GM18517 (cell line): Measurements from ENCODE around the gene PANK2.
"Not testable (repeated sequence)": the region's sequence is repeated elsewhere in the genome, so short reads cannot be mapped to it uniquely, and the experiment has no call there.

Source experiments
- ATAC-seq: cut with Tn5 transposase; IDR thresholded peaks from one replicate; pipeline ENCODE4 v1.9.1; 2021; ENCODE audit warnings: mild to moderate bottlenecking, moderate library complexity; ENCODE audit not compliant: unreplicated experiment

The PANK2 gene

DNA sequence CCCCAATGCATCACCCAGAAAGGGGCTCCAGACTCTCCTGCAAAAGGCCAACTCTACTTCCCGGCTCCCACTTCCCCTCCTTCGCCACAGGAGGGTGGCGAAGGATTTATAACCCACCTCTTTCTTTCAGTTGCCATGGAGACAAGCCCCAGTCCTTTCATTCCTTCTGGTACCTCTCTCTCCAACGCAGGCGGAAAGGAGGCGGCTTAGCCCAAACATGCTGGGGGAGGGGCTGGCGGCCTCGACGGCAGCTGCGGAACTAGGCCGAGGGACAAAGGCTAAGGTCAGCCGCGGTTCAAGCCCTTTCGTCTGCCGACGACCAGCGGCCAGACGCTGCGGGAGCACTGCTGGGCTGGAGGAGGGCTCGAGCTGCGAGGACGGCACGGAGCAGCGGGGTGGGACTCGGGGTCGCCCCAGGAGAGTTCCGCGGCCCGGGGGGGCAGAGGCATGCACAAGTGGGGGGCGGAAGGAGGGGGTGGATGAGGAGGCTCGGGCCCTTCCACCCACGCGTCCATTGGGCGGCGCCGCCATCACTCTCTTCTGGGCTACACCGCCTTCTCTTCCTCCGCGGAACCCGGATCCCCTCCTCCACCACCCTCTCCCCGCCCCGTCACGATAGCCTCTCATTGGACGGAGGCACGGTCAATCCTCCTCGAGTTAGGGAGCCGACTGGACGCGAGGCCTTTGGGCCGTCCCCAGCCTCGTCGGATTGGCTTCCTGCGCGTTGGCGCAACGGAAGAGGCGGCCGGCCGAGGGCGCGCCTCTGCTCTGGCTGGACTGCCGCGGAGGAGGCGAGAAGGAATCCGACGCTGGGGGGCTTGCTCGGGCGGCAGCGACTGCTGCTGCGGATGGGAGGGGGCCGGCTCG lies at the start of gene PANK2:
Gene PANK2 (plus strand): TSS at position 766 of the 867 bp plus-strand sequence.
- ATAC-seq, result peak; percentile 91

DNA sequence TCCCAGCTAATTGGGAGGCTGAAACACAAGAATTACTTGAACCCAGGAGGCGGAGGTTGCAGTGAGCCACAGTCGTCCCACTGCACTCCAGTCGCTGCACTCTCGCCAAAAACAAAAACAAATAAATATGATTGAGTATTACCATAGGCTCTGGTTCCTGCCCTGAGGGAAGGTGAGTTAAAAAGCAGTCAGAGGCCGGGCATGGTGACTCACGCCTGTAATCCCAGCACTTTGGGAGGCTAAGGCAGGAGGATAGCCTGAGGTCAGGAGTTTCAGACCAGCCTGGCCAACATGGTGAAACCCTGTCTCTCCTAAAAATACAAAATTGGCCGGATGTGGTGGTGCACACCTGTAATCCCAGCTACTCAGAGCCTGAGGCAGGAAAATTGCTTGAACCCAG lies 49.0 kb upstream of the PANK2 start:
- ATAC-seq, result not testable (repeated sequence)

DNA sequence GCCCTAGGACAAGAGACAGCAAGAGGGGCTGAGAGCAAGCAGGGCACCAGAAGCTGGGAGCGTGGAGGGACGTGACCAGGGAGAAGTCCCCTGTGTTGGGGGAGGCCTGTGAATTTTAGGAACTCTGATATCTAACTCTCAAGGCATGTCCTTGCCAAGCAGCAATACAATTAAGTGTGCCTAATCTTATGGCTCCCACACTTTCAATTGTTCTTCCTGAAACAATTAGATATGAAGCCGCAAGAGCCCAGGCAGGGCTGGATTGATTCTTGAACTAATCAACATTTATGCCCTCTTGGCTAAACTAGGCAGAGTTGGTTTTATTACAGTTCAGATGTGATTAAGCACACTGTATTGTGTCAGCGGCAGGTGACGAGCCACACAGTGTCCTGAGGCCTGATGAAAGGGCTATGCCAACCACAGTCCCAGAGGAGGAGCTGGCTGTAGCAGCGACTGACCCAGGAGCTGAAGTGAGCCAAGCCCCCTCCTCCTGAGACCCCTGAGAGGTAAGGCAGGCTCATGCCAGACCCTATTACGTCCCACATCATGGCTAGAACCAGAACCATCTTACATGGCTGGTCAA lies 46.7 kb upstream of the PANK2 start:
- ATAC-seq, result no peak

- ATAC-seq, result no peak
Measured at GRCh38 chr20:3843490-3843889, 45.7 kb upstream of the PANK2 start.

- ATAC-seq, result not testable (repeated sequence)
Measured at GRCh38 chr20:3843990-3844619, 45.1 kb upstream of the PANK2 start.

DNA sequence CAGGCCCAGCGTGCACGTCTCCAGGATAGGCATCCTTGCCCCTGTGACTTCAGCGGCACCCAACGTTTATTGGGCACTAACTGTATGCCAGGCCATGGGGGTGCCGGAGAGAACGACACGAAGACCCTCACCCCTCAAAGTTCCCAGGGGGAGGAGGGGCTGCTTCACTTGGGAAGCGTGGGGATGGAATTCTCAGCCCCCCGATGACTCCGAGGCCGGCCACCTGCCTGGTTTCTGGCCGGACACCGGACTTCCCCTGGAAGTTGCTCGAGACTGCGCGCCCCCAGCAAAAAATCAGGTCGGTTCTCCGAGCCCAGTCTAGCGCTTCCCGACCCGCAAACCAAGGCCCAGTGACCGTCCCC lies 42.8 kb upstream of the PANK2 start:
- ATAC-seq, result no peak

DNA sequence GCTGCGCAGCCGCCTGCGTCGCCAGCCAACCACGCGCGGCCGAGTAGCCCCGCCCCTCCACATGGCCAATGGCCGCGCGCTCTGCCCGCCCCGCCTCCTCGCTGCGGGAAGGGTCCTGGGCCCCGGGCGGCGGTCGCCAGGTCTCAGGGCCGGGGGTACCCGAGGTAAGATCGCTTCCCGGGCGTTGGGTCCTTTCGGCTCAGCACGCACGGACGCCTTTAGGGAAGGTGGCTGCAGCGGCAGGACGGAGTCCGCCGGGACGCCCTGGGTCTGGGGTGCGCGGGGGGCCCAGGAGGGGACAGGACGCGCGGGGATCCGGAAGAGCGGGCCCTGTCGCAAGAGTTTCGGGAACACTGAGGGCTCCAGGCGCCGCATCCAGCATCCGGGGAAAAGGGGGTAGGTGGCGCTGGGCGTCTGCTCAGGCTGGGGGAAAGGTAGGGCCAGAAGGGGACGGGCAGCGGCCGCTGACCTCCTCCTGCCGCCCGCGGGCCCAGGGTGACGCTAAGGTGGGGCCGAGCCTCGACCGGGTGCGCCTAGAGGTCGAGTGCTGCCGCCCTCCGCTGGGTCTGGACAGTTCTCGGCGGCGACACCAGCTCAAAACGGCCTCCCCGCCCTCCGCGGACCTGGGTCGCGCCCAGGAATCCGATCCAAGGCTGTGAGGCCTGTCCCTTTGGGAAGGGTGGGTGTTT lies 42.3 kb upstream of the PANK2 start, which contains the start of gene MAVS:
Gene MAVS (plus strand): TSS at position 95 of the 689 bp plus-strand sequence. CDS start 7,791 bp downstream, outside the sequence.
- ATAC-seq, result peak; percentile 78

- ATAC-seq, result no peak
Measured at GRCh38 chr20:3847429-3847940, 41.7 kb upstream of the PANK2 start.

DNA sequence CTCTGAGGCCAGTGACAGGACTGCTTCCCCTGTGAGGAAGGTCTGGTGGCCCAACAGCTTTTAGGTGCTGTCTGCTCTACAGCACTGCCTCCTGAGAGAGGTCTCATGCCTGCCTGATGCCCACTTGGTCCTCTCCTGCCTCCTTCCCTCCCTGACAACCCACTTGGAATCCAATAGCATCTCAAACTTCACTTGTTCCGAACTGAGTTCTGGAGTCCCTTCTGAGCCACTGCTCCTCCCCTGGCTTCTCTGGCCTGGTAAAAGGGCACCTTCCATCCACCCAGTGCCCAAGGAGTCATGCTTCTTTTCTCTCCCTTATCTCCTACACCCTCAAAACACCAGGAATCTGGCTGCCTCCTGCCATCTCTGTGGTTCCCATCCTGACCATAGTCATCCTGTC lies 40.6 kb upstream of the PANK2 start:
- no peak for ATAC-seq

DNA sequence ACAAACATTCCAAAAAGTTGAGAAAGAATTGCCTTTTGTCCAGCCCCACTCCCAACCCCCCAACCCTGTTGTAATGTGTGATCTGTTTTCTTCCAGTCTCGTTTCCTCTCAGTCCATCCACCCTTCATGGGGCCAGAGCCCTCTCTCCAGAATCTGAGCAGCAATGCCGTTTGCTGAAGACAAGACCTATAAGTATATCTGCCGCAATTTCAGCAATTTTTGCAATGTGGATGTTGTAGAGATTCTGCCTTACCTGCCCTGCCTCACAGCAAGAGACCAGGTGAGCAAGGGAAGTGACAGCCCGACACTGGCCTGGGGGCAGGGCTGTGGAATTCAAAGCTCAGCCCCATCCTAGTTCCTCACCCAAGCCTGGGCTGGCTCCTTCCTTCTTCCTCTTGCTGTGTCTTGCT lies 34.7 kb upstream of the PANK2 start:
- no peak for ATAC-seq

GRCh38 chr20:3857405-3857804 lies 31.8 kb upstream of the PANK2 start:
- no peak for ATAC-seq

DNA sequence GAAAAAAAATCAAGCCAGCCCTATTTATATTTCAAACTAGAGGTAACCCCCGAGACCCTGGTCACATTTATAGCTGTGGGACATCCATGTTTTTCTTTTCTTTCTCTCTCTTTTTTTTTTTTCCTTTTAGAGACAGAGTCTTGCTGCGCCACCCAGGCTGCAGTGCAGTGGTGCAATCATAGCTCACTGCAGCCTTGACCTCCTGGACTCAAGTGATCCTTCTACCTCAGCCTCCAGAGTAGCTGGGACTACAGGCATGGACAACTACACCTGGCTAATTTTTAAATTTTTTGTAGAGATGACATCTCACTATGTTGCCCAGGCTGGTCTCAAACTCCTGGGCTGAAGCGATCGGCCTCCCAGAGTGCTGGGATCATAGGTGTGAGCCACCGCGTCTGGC lies 30.5 kb upstream of the PANK2 start:
- no peak for ATAC-seq

DNA sequence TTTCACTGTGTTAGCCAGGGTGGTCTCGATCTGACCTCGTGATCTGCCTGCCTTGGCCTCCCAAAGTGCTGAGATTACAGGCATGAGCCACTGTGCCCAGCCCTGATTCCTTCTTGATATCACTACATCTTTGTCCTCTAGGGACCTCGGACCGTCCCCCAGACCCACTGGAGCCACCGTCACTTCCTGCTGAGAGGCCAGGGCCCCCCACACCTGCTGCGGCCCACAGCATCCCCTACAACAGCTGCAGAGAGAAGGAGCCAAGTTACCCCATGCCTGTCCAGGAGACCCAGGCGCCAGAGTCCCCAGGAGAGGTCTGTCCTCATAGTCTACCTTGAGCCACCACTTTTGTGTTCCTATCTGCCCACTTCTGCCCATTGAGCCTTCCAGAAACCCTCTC lies 28.0 kb upstream of the PANK2 start:
- ATAC-seq, result no peak

DNA sequence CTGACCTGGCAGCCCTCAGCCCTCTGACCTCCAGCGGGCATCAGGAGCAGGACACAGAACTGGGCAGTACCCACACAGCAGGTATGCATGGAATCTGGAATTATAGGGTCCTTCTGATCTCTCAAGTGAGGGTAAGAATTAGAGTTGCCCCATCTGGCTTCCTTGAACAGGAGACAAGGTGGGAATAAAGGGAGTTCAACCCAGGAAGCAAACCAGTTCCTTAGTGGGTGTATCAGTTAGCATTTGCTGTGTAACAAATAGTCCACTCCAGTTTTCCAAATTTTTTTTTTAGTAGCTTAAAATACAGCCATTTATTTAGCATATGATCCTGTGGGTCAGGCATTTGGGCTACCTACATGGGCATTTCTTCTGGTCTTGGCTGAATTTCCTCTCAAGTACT lies 26.9 kb upstream of the PANK2 start:
- no peak for ATAC-seq

GRCh38 chr20:3863317-3863716 lies 25.9 kb upstream of the PANK2 start:
- no peak for ATAC-seq

DNA sequence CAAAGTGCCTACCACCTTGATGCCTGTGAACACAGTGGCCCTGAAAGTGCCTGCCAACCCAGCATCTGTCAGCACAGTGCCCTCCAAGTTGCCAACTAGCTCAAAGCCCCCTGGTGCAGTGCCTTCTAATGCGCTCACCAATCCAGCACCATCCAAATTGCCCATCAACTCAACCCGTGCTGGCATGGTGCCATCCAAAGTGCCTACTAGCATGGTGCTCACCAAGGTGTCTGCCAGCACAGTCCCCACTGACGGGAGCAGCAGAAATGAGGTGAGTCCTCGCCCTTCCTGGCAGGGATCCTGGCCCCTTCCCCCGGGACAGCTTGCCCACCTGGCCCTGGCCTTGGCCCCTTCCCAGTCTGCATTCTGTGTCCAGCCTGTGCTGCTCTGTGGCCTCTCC lies 24.7 kb upstream of the PANK2 start:
- ATAC-seq, result no peak

GRCh38 chr20:3865152-3865886 lies 23.9 kb upstream of the PANK2 start:
- no peak for ATAC-seq

GRCh38 chr20:3865887-3866407 lies 23.2 kb upstream of the PANK2 start:
- ATAC-seq, result no peak

- ATAC-seq, result no peak
Measured at GRCh38 chr20:3866464-3866863, 22.7 kb upstream of the PANK2 start.

- ATAC-seq, result no peak
Measured at GRCh38 chr20:3867802-3868201, 21.4 kb upstream of the PANK2 start.
